GM18526 (cell line): ENCODE results near the gene KCNH4.

ENCODE experiments used
- POLR2A ChIP-seq: IDR thresholded peaks from 3 replicates; pipeline ENCODE4 v1.6.1; 2011; ENCODE audit not compliant: insufficient read length; ENCODE audit errors: extremely low read depth

Gene KCNH4

GRCh38 chr17:42180922-42181850 lies at the start of gene KCNH4:
TSS of gene KCNH4 (minus strand) at chr17:42181142. CDS start at chr17:42180945, 197 bp downstream.
- no peak for TF ChIP-seq POLR2A

GRCh38 chr17:42230225-42230624 lies 49.3 kb upstream of the KCNH4 start:
- TF ChIP-seq POLR2A: no peak

GRCh38 chr17:42227849-42228700 lies 47.1 kb upstream of the KCNH4 start:
- TF ChIP-seq POLR2A: no peak

- no peak for TF ChIP-seq POLR2A
Measured at GRCh38 chr17:42225646-42226045, 44.7 kb upstream of the KCNH4 start.

- no peak for TF ChIP-seq POLR2A
Measured at GRCh38 chr17:42224651-42225050, 43.7 kb upstream of the KCNH4 start.

GRCh38 chr17:42221886-42222745 lies 41.2 kb upstream of the KCNH4 start:
- TF ChIP-seq POLR2A: no peak

GRCh38 chr17:42214156-42214555 lies 33.2 kb upstream of the KCNH4 start:
- TF ChIP-seq POLR2A: no peak

GRCh38 chr17:42212382-42212781 lies 31.4 kb upstream of the KCNH4 start:
- TF ChIP-seq POLR2A: no peak

GRCh38 chr17:42210046-42210445 lies 29.1 kb upstream of the KCNH4 start:
- TF ChIP-seq POLR2A: no peak

- TF ChIP-seq POLR2A: no peak
Measured at GRCh38 chr17:42203354-42203753, 22.4 kb upstream of the KCNH4 start.

- TF ChIP-seq POLR2A: no peak
Measured at GRCh38 chr17:42202696-42203095, 21.8 kb upstream of the KCNH4 start.

GRCh38 chr17:42202159-42202558 lies 21.2 kb upstream of the KCNH4 start:
- no peak for TF ChIP-seq POLR2A

- no peak for TF ChIP-seq POLR2A
Measured at GRCh38 chr17:42201458-42201772, 20.5 kb upstream of the KCNH4 start.

- no peak for TF ChIP-seq POLR2A
Measured at GRCh38 chr17:42200706-42201457, 19.9 kb upstream of the KCNH4 start.
